ENCODE results near the gene JOSD1.
A peak's percentile ranks its signal among the peaks of the same experiment; 100 is the strongest.

JOSD1 gene

GRCh38 chr22:38715852-38716251 is 15.1 kb upstream of the JOSD1 start:
- no CpG with 5 or more reads among the region's 15 CpGs for WGBS (ENCODE audit: extremely low coverage, insufficient coverage, insufficient read length)
- H3K79me1 ChIP-seq (ENCODE audit: low read length) = no peaks in the 10 kb centered on the region
- H3K4ac ChIP-seq (ENCODE audit: low read depth, low read length) = no peak overlapping the region
- no peak overlapping the region for H3K18ac ChIP-seq (ENCODE audit: low read length)
- no peak overlapping the region for H2AFZ ChIP-seq (ENCODE audit: insufficient read depth, low read length, poor library complexity)
- no peak for DNase-seq
- H4K12ac ChIP-seq (ENCODE audit: low read depth, low read length) = no peak overlapping the region
- no peak overlapping the region for H3K14ac ChIP-seq (ENCODE audit: low read length)
- no peaks in the 10 kb centered on the region for H3K27me3 ChIP-seq (ENCODE audit: insufficient read depth, low read length)
- no peaks in the 10 kb centered on the region for H3K79me2 ChIP-seq (ENCODE audit: control insufficient read depth, insufficient read depth, low read length, poor library complexity)
- no peak overlapping the region for H3K4me3 ChIP-seq (ENCODE audit: low read depth, low read length)
- no peak overlapping the region for H2BK5ac ChIP-seq (ENCODE audit: low read depth, low read length, poor library complexity)
- H3K23ac ChIP-seq (ENCODE audit: low read length) = no peak overlapping the region
- peaks cover 0 to 15% of the 10 kb centered on the region in 2 experiments for H3K4me1 ChIP-seq (ENCODE audit: control insufficient read depth in 1 of 2, insufficient read depth in 2 of 2, low read length in 2 of 2)
- H3K36me3 ChIP-seq (ENCODE audit: control insufficient read depth in 1 of 2, insufficient read depth in 2 of 2, low read length in 2 of 2) = peaks cover 22% of the 10 kb centered on the region in 2 experiments
- H2BK120ac ChIP-seq (ENCODE audit: insufficient read depth, low read length, poor library complexity) = no peak overlapping the region
- no peak overlapping the region for H2BK12ac ChIP-seq (ENCODE audit: low read length)
- no peak overlapping the region for H2AK5ac ChIP-seq (ENCODE audit: low read length)
- H3K27ac ChIP-seq (ENCODE audit: low read depth, low read length) = no peak overlapping the region
- H4K8ac ChIP-seq (ENCODE audit: low read depth, low read length) = no peak overlapping the region
- H3K9me3 ChIP-seq (ENCODE audit: insufficient read depth, low read depth, low read length) = no peaks in the 10 kb centered on the region
- no peak overlapping the region for H3K4me2 ChIP-seq (ENCODE audit: low read length)
- H3K9ac ChIP-seq (ENCODE audit: low read length) = no peak overlapping the region
- no peak overlapping the region for H4K91ac ChIP-seq (ENCODE audit: low read depth, low read length)

- Histone ChIP-seq H3K79me2 (ENCODE audit: control insufficient read depth, insufficient read depth, low read length, poor library complexity) (no peaks in the 10 kb centered on the region), H3K9ac (ENCODE audit: low read length) (no peak overlapping the region), H3K18ac (ENCODE audit: low read length) (no peak overlapping the region), H2BK12ac (ENCODE audit: low read length) (no peak overlapping the region), H2AFZ (ENCODE audit: insufficient read depth, low read length, poor library complexity) (no peak overlapping the region), H3K9me3 (ENCODE audit: insufficient read depth, low read depth, low read length) (no peaks in the 10 kb centered on the region), H3K79me1 (ENCODE audit: low read length) (no peaks in the 10 kb centered on the region), H4K8ac (ENCODE audit: low read depth, low read length) (no peak overlapping the region), H3K14ac (ENCODE audit: low read length) (no peak overlapping the region), H3K4ac (ENCODE audit: low read depth, low read length) (no peak overlapping the region), H3K23ac (ENCODE audit: low read length) (no peak overlapping the region), H3K4me3 (ENCODE audit: low read depth, low read length) (no peak overlapping the region), H3K4me2 (ENCODE audit: low read length) (no peak overlapping the region), H2BK5ac (ENCODE audit: low read depth, low read length, poor library complexity) (no peak overlapping the region), H4K91ac (ENCODE audit: low read depth, low read length) (no peak overlapping the region), H4K12ac (ENCODE audit: low read depth, low read length) (no peak overlapping the region), H2AK5ac (ENCODE audit: low read length) (no peak overlapping the region), H2BK120ac (ENCODE audit: insufficient read depth, low read length, poor library complexity) (no peak overlapping the region), H3K4me1 (ENCODE audit: control insufficient read depth in 1 of 2, insufficient read depth in 2 of 2, low read length in 2 of 2) (peaks cover 0 to 15% of the 10 kb centered on the region in 2 experiments), H3K27me3 (ENCODE audit: insufficient read depth, low read length) (no peaks in the 10 kb centered on the region), H3K27ac (ENCODE audit: low read depth, low read length) (no peak overlapping the region), H3K36me3 (ENCODE audit: control insufficient read depth in 1 of 2, insufficient read depth in 2 of 2, low read length in 2 of 2) (peaks cover 21 to 22% of the 10 kb centered on the region in 2 experiments)
- WGBS (ENCODE audit: extremely low coverage, insufficient coverage, insufficient read length) = no CpG with 5 or more reads among the region's 9 CpGs
- no peak for DNase-seq
Observed at GRCh38 chr22:38715176-38715764, 14.5 kb upstream of the JOSD1 start.

- Histone ChIP-seq H3K36me3 (ENCODE audit: control insufficient read depth in 1 of 2, insufficient read depth in 2 of 2, low read length in 2 of 2) (peaks cover 19 to 22% of the 10 kb centered on the region in 2 experiments), H2BK120ac (ENCODE audit: insufficient read depth, low read length, poor library complexity) (no peak overlapping the region), H3K14ac (ENCODE audit: low read length) (no peak overlapping the region), H2BK12ac (ENCODE audit: low read length) (no peak overlapping the region), H3K4me2 (ENCODE audit: low read length) (no peak overlapping the region), H4K12ac (ENCODE audit: low read depth, low read length) (no peak overlapping the region), H2BK5ac (ENCODE audit: low read depth, low read length, poor library complexity) (no peak overlapping the region), H3K18ac (ENCODE audit: low read length) (no peak overlapping the region), H3K27ac (ENCODE audit: low read depth, low read length) (no peak overlapping the region), H3K4ac (ENCODE audit: low read depth, low read length) (peak overlapping the region; percentile 23), H4K8ac (ENCODE audit: low read depth, low read length) (no peak overlapping the region), H3K9ac (ENCODE audit: low read length) (no peak overlapping the region), H3K27me3 (ENCODE audit: insufficient read depth, low read length) (no peaks in the 10 kb centered on the region), H3K4me1 (ENCODE audit: control insufficient read depth in 1 of 2, insufficient read depth in 2 of 2, low read length in 2 of 2) (peaks cover 0 to 15% of the 10 kb centered on the region in 2 experiments), H2AK5ac (ENCODE audit: low read length) (no peak overlapping the region), H3K79me1 (ENCODE audit: low read length) (no peaks in the 10 kb centered on the region), H3K79me2 (ENCODE audit: control insufficient read depth, insufficient read depth, low read length, poor library complexity) (no peaks in the 10 kb centered on the region), H3K23ac (ENCODE audit: low read length) (no peak overlapping the region), H3K9me3 (ENCODE audit: insufficient read depth, low read depth, low read length) (no peaks in the 10 kb centered on the region), H2AFZ (ENCODE audit: insufficient read depth, low read length, poor library complexity) (no peak overlapping the region), H3K4me3 (ENCODE audit: low read depth, low read length) (no peak overlapping the region), H4K91ac (ENCODE audit: low read depth, low read length) (no peak overlapping the region)
- DNase-seq = no peak
- WGBS (ENCODE audit: extremely low coverage, insufficient coverage, insufficient read length) = no CpG with 5 or more reads among the region's 8 CpGs
Observed at GRCh38 chr22:38713921-38714320, 13.2 kb upstream of the JOSD1 start.

- no peak overlapping the region for H3K4me3 ChIP-seq (ENCODE audit: low read depth, low read length)
- no peaks in the 10 kb centered on the region for H3K79me2 ChIP-seq (ENCODE audit: control insufficient read depth, insufficient read depth, low read length, poor library complexity)
Observed at GRCh38 chr22:38712486-38713207, 11.9 kb upstream of the JOSD1 start.

More at GRCh38 chr22:38712486-38713207, 11.9 kb upstream of the JOSD1 start:
- Histone ChIP-seq H2AFZ (ENCODE audit: insufficient read depth, low read length, poor library complexity) (no peak overlapping the region), H3K4ac (ENCODE audit: low read depth, low read length) (no peak overlapping the region), H3K4me1 (ENCODE audit: control insufficient read depth in 1 of 2, insufficient read depth in 2 of 2, low read length in 2 of 2) (peaks cover 0 to 13% of the 10 kb centered on the region in 2 experiments), H4K12ac (ENCODE audit: low read depth, low read length) (no peak overlapping the region), H3K79me1 (ENCODE audit: low read length) (no peaks in the 10 kb centered on the region), H3K27ac (ENCODE audit: low read depth, low read length) (no peak overlapping the region), H4K91ac (ENCODE audit: low read depth, low read length) (no peak overlapping the region), H3K9ac (ENCODE audit: low read length) (no peak overlapping the region), H3K23ac (ENCODE audit: low read length) (no peak overlapping the region), H3K14ac (ENCODE audit: low read length) (no peak overlapping the region), H4K8ac (ENCODE audit: low read depth, low read length) (no peak overlapping the region), H2AK5ac (ENCODE audit: low read length) (no peak overlapping the region), H3K9me3 (ENCODE audit: insufficient read depth, low read depth, low read length) (no peaks in the 10 kb centered on the region), H2BK120ac (ENCODE audit: insufficient read depth, low read length, poor library complexity) (no peak overlapping the region), H3K27me3 (ENCODE audit: insufficient read depth, low read length) (no peaks in the 10 kb centered on the region), H3K18ac (ENCODE audit: low read length) (no peak overlapping the region), H2BK12ac (ENCODE audit: low read length) (no peak overlapping the region), H3K36me3 (ENCODE audit: control insufficient read depth in 1 of 2, insufficient read depth in 2 of 2, low read length in 2 of 2) (peaks cover 14 to 21% of the 10 kb centered on the region in 2 experiments), H2BK5ac (ENCODE audit: low read depth, low read length, poor library complexity) (no peak overlapping the region), H3K4me2 (ENCODE audit: low read length) (no peak overlapping the region)
- WGBS (ENCODE audit: extremely low coverage, insufficient coverage, insufficient read length) = no CpG with 5 or more reads among the region's 11 CpGs
- no peak for DNase-seq

All from trophoblast cell (in vitro differentiated cells and primary cell).